RWPE2 (cell line): Measurements from ENCODE around the gene LYZ.

Experiments
- ATAC-seq: fragments of 200-7000 bp; cut with Tn5 transposase; 3 replicates; pipeline ENCODE4 v1.9.1; 2021; ENCODE audit warnings: low read depth
- DNase-seq: peaks from one replicate; pipeline ENCODE4 v3.0.0-alpha.2; 2020; ENCODE audit warnings: low spot score
- H3K27ac ChIP-seq: fragments of 450-650 bp; 2 replicates; pipeline ENCODE4 v1.5.1; 2017; ENCODE audit warnings: mild to moderate bottlenecking; ENCODE audit not compliant: poor library complexity, severe bottlenecking
- H3K27me3 ChIP-seq: fragments of 250-450 bp; sonication (Bioruptor Pico); 2 replicates; pipeline ENCODE4 v1.5.1; 2021; ENCODE audit warnings: mild to moderate bottlenecking, moderate library complexity; ENCODE audit not compliant: insufficient read depth, poor library complexity, severe bottlenecking
- H3K36me3 ChIP-seq: fragments of 250-450 bp; sonication (Bioruptor Pico); 2 replicates; pipeline ENCODE4 v1.5.1; 2020; ENCODE audit warnings: low read depth, mild to moderate bottlenecking, moderate library complexity
- H3K4me1 ChIP-seq: fragments of 250-450 bp; sonication (Bioruptor Pico); 2 replicates; pipeline ENCODE4 v1.5.1; 2021; ENCODE audit warnings: mild to moderate bottlenecking, moderate library complexity; ENCODE audit not compliant: insufficient read depth, poor library complexity, severe bottlenecking
- H3K4me3 ChIP-seq: fragments of 250-450 bp; sonication (Bioruptor Pico); 2 replicates; pipeline ENCODE4 v1.5.1; 2021; ENCODE audit warnings: mild to moderate bottlenecking, moderate library complexity; ENCODE audit not compliant: severe bottlenecking
- H3K9me3 ChIP-seq: fragments of 250-450 bp; sonication (Bioruptor Pico); 2 replicates; pipeline ENCODE4 v1.5.1; 2021; ENCODE audit warnings: mild to moderate bottlenecking, moderate library complexity; ENCODE audit not compliant: severe bottlenecking
- CTCF ChIP-seq: fragments of 450-650 bp; IDR thresholded peaks from one replicate; pipeline ENCODE4 v1.5.1; 2017; ENCODE audit warnings: mild to moderate bottlenecking, moderate library complexity; ENCODE audit not compliant: poor library complexity, severe bottlenecking

LYZ gene

GRCh38 chr12:69332815-69333358, 15.3 kb upstream of the LYZ start:
- ATAC-seq (no peak), DNase-seq (no peak)
- Histone ChIP-seq H3K36me3 (no peaks in the 10 kb centered on the region), H3K4me1 (peaks cover 9% of the 10 kb centered on the region), H3K27ac (no peak overlapping the region), H3K9me3 (no peaks in the 10 kb centered on the region), H3K4me3 (no peak overlapping the region), H3K27me3 (no peaks in the 10 kb centered on the region)
- no peak for TF ChIP-seq CTCF

GRCh38 chr12:69334158-69334557, 14.0 kb upstream of the LYZ start:
- H3K36me3 ChIP-seq: no peaks in the 10 kb centered on the region
- no peak for ATAC-seq
- H3K9me3 ChIP-seq: no peaks in the 10 kb centered on the region
- peaks cover 9% of the 10 kb centered on the region for H3K4me1 ChIP-seq
- H3K27ac ChIP-seq: no peak overlapping the region
- no peak for TF ChIP-seq CTCF
- H3K4me3 ChIP-seq: no peak overlapping the region
- H3K27me3 ChIP-seq: no peaks in the 10 kb centered on the region
- no peak for DNase-seq

GRCh38 chr12:69337311-69338090, 10.7 kb upstream of the LYZ start:
- no peaks in the 10 kb centered on the region for H3K27me3 ChIP-seq
- ATAC-seq (no peak), DNase-seq (no peak)
- H3K4me1 ChIP-seq: peaks cover 5% of the 10 kb centered on the region
- no peaks in the 10 kb centered on the region for H3K36me3 ChIP-seq
- no peak overlapping the region for H3K4me3 ChIP-seq
- TF ChIP-seq CTCF: no peak
- H3K9me3 ChIP-seq: no peaks in the 10 kb centered on the region
- H3K27ac ChIP-seq: no peak overlapping the region

GRCh38 chr12:69338120-69338859, 9.9 kb upstream of the LYZ start:
- TF ChIP-seq CTCF: no peak
- ATAC-seq (no peak), DNase-seq (no peak)
- H3K4me3 ChIP-seq: no peak overlapping the region
- H3K27ac ChIP-seq: no peak overlapping the region
- H3K36me3 ChIP-seq: no peaks in the 10 kb centered on the region
- H3K4me1 ChIP-seq: peaks cover under 1% of the 10 kb centered on the region
- no peaks in the 10 kb centered on the region for H3K27me3 ChIP-seq
- no peaks in the 10 kb centered on the region for H3K9me3 ChIP-seq
